Caco-2 (cell line): ENCODE measurements around the gene PAX7. TPM values are rescaled to one million over a fixed set of nuclear protein-coding genes. Genes with fewer than 3 reads are reported as not detected.
A peak's percentile ranks its signal among the peaks of the same experiment; 100 is the strongest.

ENCODE experiments used
- BruUV-seq: library from RNA; stranded (reverse); fragments of 400-500 nt; replicated peaks from 2 replicates; lab custom pipeline; 2021; lab: Mats Ljungman, UMichigan
- CTCF ChIA-PET: fragments of 300-600 bp; sonication (Branson Sonifier 250); formaldehyde crosslinking; loops from one replicate; lab custom pipeline; 2022; ENCODE audit warnings: antibody characterized with exemption; lab: Charles Lee
- POLR2A ChIA-PET: fragments of 300-600 bp; sonication (Branson Sonifier 250); formaldehyde crosslinking; loops from one replicate; lab custom pipeline; 2022; ENCODE audit warnings: antibody characterized with exemption; lab: Charles Lee
- DNase-seq, 2 experiments: peaks; one replicate each; pipeline versions ENCODE4 v3.0.0 to v3.0.0-alpha.2; 2020 to 2022
- H3K27me3 ChIP-seq: replicated peaks from 2 replicates; pipeline ENCODE4 v1.6.0; 2011; ENCODE audit warnings: low read length; ENCODE audit not compliant: control insufficient read depth, insufficient read depth
- H3K36me3 ChIP-seq: 2 replicates; pipeline ENCODE4 v1.5.1; 2011; ENCODE audit warnings: low read length; ENCODE audit not compliant: control insufficient read depth, insufficient read depth
- H3K4me1 ChIP-seq: fragments of 250-450 bp; sonication (Bioruptor Pico); 2 replicates; pipeline ENCODE4 v1.5.1; 2020; ENCODE audit warnings: mild to moderate bottlenecking
- H3K4me3 ChIP-seq: 2 replicates; pipeline ENCODE4 v1.5.1; 2011; ENCODE audit warnings: low read depth, mild to moderate bottlenecking, control low read depth, low read length
- H3K9me3 ChIP-seq: fragments of 250-450 bp; sonication (Bioruptor Pico); 2 replicates; pipeline ENCODE4 v1.5.1; 2020; ENCODE audit warnings: mild to moderate bottlenecking, moderate library complexity
- H3K27ac Mint-ChIP-seq: one replicate; pipeline ENCODE4 v1.8.0; 2022; ENCODE audit warnings: mixed read lengths; ENCODE audit not compliant: unreplicated experiment
- H3K27me3 Mint-ChIP-seq: one replicate; pipeline ENCODE4 v1.8.0; 2022; ENCODE audit warnings: mixed read lengths; ENCODE audit not compliant: insufficient read depth, unreplicated experiment
- H3K36me3 Mint-ChIP-seq: one replicate; pipeline ENCODE4 v1.8.0; 2022; ENCODE audit warnings: mild to moderate bottlenecking, mixed read lengths; ENCODE audit not compliant: insufficient read depth, unreplicated experiment
- H3K4me1 Mint-ChIP-seq: one replicate; pipeline ENCODE4 v1.8.0; 2022; ENCODE audit warnings: low read depth, mixed read lengths; ENCODE audit not compliant: unreplicated experiment
- H3K4me3 Mint-ChIP-seq: one replicate; pipeline ENCODE4 v1.8.0; 2022; ENCODE audit warnings: mild to moderate bottlenecking, moderate library complexity, mixed read lengths; ENCODE audit not compliant: unreplicated experiment
- H3K9me3 Mint-ChIP-seq: one replicate; pipeline ENCODE4 v1.8.0; 2022; ENCODE audit warnings: mixed read lengths; ENCODE audit not compliant: unreplicated experiment
- intact Hi-C: fragments of 100-400 bp; cut with micrococcal nuclease; formaldehyde crosslinking; loops from one replicate; pipeline ENCODE4 v1.10.0; 2022; ENCODE audit not compliant: unreplicated experiment
- total RNA-seq: library from RNA; stranded (reverse); gene quantifications from 2 replicates; pipeline ENCODE4 v1.2.3, GENCODE V29; 2022
- TF ChIP-seq, protein P1 (sequence below), 2 experiments: fragments of 200-600 bp in 1 of 2; IDR thresholded peaks; 1 replicate in 1 of 2; 2 replicates in 1 of 2; pipeline versions ENCODE4 v1.5.1 to v1.8.0; 2011 to 2022; ENCODE audit warnings: antibody characterized with exemption in 1 of 2, control low read depth in 1 of 2, inconsistent platforms in 1 of 2, low read depth in 1 of 2, low read length in 1 of 2, mild to moderate bottlenecking in 1 of 2, moderate library complexity in 1 of 2; ENCODE audit not compliant: insufficient read depth in 1 of 2, severe bottlenecking in 1 of 2, unreplicated experiment in 1 of 2

PAX7 gene
- total RNA-seq, 1 experiment from 2014 or later: 0.18 TPM

DNA sequence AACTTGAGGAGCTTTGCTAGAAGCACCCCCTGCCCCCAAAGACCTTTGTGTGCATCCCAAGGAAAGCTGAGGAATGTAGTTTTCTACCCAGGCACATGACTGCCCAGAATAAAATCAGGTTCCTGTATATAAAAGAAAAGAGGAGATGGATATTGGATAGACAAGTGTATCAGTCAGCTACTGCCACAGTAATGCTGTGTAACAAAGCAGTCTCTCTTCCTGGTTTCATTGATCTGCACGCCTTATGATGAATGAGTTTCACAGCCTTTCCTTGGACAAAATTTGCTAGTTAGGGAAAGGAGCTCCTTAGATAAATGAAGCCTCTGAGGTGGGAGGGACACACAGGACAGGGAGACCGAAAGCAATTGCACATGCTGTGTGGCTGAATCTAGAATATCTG, 120.0 kb downstream of the PAX7 start:
- Histone ChIP-seq H3K9me3 (no peaks in the 10 kb centered on the region), H3K4me1 (no peaks in the 10 kb centered on the region), H3K36me3 (no peaks in the 10 kb centered on the region), H3K4me3 (no peak overlapping the region), H3K27me3 (no peaks in the 10 kb centered on the region; the same call in 1 of the 2 replicates)
- intact Hi-C loops: no loop called here
- Mint-ChIP-seq H3K27ac (no peak overlapping the region), H3K27me3 (peaks cover 4% of the 10 kb centered on the region), H3K4me1 (no peaks in the 10 kb centered on the region), H3K9me3 (no peaks in the 10 kb centered on the region), H3K36me3 (no peaks in the 10 kb centered on the region), H3K4me3 (no peak overlapping the region)
- no TSS peak for BruUV-seq
- DNase-seq: no peak
- ChIA-PET CTCF (no interaction called here), POLR2A (no interaction called here)
- TF ChIP-seq, protein P1, sequence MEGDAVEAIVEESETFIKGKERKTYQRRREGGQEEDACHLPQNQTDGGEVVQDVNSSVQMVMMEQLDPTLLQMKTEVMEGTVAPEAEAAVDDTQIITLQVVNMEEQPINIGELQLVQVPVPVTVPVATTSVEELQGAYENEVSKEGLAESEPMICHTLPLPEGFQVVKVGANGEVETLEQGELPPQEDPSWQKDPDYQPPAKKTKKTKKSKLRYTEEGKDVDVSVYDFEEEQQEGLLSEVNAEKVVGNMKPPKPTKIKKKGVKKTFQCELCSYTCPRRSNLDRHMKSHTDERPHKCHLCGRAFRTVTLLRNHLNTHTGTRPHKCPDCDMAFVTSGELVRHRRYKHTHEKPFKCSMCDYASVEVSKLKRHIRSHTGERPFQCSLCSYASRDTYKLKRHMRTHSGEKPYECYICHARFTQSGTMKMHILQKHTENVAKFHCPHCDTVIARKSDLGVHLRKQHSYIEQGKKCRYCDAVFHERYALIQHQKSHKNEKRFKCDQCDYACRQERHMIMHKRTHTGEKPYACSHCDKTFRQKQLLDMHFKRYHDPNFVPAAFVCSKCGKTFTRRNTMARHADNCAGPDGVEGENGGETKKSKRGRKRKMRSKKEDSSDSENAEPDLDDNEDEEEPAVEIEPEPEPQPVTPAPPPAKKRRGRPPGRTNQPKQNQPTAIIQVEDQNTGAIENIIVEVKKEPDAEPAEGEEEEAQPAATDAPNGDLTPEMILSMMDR (IDR thresholded peaks at IDR 0.05; ENCODE audit: insufficient read depth in 1 of 2, low read depth in 1 of 2, low read length in 1 of 2, severe bottlenecking in 1 of 2, unreplicated experiment in 1 of 2): no peak

DNA sequence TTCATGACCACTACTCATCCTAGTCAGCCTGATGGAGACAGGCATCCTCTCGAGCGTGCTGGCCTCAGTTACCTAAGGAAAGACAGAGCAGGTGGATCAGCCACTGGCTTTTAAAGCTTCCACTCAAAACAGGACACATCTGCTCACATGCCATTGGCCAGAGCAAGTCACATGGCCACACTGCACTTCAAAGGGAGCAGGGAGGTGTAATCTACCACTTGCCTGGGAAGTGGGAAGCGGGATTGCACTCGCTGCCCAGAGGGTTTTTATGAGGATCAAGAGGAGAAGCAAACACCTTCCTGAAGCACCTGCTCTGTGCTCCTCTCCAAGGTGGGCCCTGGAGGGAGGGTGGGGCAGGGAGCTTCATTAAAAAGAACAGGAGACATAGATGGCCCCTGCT, 120.8 kb downstream of the PAX7 start:
- H3K4me3 Mint-ChIP-seq: no peak overlapping the region
- DNase-seq: peak in 1 of 2 experiments; percentile 39
- ChIA-PET POLR2A (no interaction called here), CTCF (no interaction called here)
- no peaks in the 10 kb centered on the region for H3K36me3 Mint-ChIP-seq
- Histone ChIP-seq H3K36me3 (no peaks in the 10 kb centered on the region), H3K4me1 (no peaks in the 10 kb centered on the region), H3K4me3 (no peak overlapping the region), H3K27me3 (no peaks in the 10 kb centered on the region; the same call in 1 of the 2 replicates), H3K9me3 (no peaks in the 10 kb centered on the region)
- no peak overlapping the region for H3K27ac Mint-ChIP-seq
- H3K4me1 Mint-ChIP-seq: no peaks in the 10 kb centered on the region
- BruUV-seq: no TSS peak
- TF ChIP-seq, protein P1 (IDR thresholded peaks at IDR 0.05; ENCODE audit: insufficient read depth in 1 of 2, low read depth in 1 of 2, low read length in 1 of 2, severe bottlenecking in 1 of 2, unreplicated experiment in 1 of 2): no peak
- intact Hi-C loops: no loop called here
- H3K27me3 Mint-ChIP-seq: peaks cover 4% of the 10 kb centered on the region
- no peaks in the 10 kb centered on the region for H3K9me3 Mint-ChIP-seq

DNA sequence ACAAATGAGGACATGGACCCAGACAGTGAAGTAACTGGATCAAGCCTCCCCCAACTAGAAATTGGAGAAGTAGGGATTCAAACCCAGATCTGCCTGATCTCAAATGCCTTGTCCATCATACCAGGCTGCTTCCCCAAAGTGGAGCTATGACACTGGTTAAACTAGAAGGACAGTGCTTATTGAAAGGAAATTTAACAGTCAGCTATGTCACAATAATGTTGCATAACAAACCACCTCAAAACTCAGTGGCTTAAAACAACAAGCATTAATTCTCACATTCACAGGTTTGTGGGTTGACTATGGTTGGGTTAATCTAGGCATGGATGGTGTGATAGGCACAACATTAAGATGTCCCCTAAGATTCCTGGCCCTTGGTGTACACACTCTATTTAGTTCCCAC, 121.8 kb downstream of the PAX7 start:
- POLR2A ChIA-PET: no interaction called here
- CTCF ChIA-PET: no interaction called here

More for the DNA sequence above, 121.8 kb downstream of the PAX7 start:
- TF ChIP-seq, protein P1 (IDR thresholded peaks at IDR 0.05; ENCODE audit: insufficient read depth in 1 of 2, low read depth in 1 of 2, low read length in 1 of 2, severe bottlenecking in 1 of 2, unreplicated experiment in 1 of 2): no peak
- no peaks in the 10 kb centered on the region for H3K36me3 Mint-ChIP-seq
- intact Hi-C loops: no loop called here
- no peaks in the 10 kb centered on the region for H3K36me3 ChIP-seq
- no peak overlapping the region for H3K27ac Mint-ChIP-seq
- no peaks in the 10 kb centered on the region; the same call in 1 of the 2 replicates for H3K27me3 ChIP-seq
- no peaks in the 10 kb centered on the region for H3K9me3 ChIP-seq
- no peaks in the 10 kb centered on the region for H3K9me3 Mint-ChIP-seq
- H3K4me1 Mint-ChIP-seq: no peaks in the 10 kb centered on the region
- H3K27me3 Mint-ChIP-seq: peaks cover 4% of the 10 kb centered on the region
- H3K4me1 ChIP-seq: no peaks in the 10 kb centered on the region
- no peak overlapping the region for H3K4me3 ChIP-seq
- H3K4me3 Mint-ChIP-seq: no peak overlapping the region
- no TSS peak for BruUV-seq
- DNase-seq: no peak
